Fibroblast of skin of right quadriceps (primary cell): ENCODE measurements around the gene MOB1B.
"Not testable (repeated sequence)": the region's sequence is repeated elsewhere in the genome, so short reads cannot be mapped to it uniquely, and the experiment has no call there.

Experiments used
- DNase-seq: peaks from one replicate; pipeline ENCODE4 v3.0.0-alpha.2; 2013

Gene MOB1B

GRCh38 chr4:70958681-70959080, 56.5 kb downstream of the MOB1B start:
- DNase-seq = peak; percentile 81

- no peak for DNase-seq
These were observed 66.9 kb downstream of the MOB1B start for GRCh38 chr4:70969076-70969475.

- DNase-seq = no peak
These were observed 74.1 kb downstream of the MOB1B start for GRCh38 chr4:70976252-70976651.

GRCh38 chr4:70979445-70980008, 77.4 kb downstream of the MOB1B start:
- DNase-seq = no peak

GRCh38 chr4:70980196-70980595, 78.0 kb downstream of the MOB1B start:
- DNase-seq = no peak

GRCh38 chr4:70984106-70984505, 81.9 kb downstream of the MOB1B start:
- DNase-seq = no peak

GRCh38 chr4:70984589-70984988, 82.4 kb downstream of the MOB1B start:
- DNase-seq = no peak

- no peak for DNase-seq
These were observed 89.4 kb downstream of the MOB1B start for GRCh38 chr4:70991596-70991995.

GRCh38 chr4:70992391-70992881, 90.3 kb downstream of the MOB1B start:
- no peak for DNase-seq

GRCh38 chr4:70993181-70994068, 91.3 kb downstream of the MOB1B start, which contains the start of gene DCK:
DCK (plus strand) TSS chr4:70993649; CDS start chr4:70993836, 187 bp downstream.
- DNase-seq = peak; percentile 89

- DNase-seq = no peak
These were observed 91.8 kb downstream of the MOB1B start for GRCh38 chr4:70994069-70994366.

GRCh38 chr4:70994387-70995099, 92.4 kb downstream of the MOB1B start:
- no peak for DNase-seq

- no peak for DNase-seq
These were observed 93.8 kb downstream of the MOB1B start for GRCh38 chr4:70996018-70996360.

- DNase-seq = no peak
These were observed 94.9 kb downstream of the MOB1B start for GRCh38 chr4:70997036-70997435.

- no peak for DNase-seq
These were observed 95.4 kb downstream of the MOB1B start for GRCh38 chr4:70997546-70997945.

- DNase-seq = not testable (repeated sequence)
These were observed 97.5 kb downstream of the MOB1B start for GRCh38 chr4:70999639-71000038.

GRCh38 chr4:71001363-71001762, 99.2 kb downstream of the MOB1B start:
- DNase-seq = not testable (repeated sequence)

GRCh38 chr4:71004281-71004851, 102.2 kb downstream of the MOB1B start:
- DNase-seq = no peak

GRCh38 chr4:71005025-71005424, 102.9 kb downstream of the MOB1B start:
- DNase-seq = not testable (repeated sequence)

GRCh38 chr4:71006203-71006907, 104.2 kb downstream of the MOB1B start:
- no peak for DNase-seq

- DNase-seq = no peak
These were observed 106.0 kb downstream of the MOB1B start for GRCh38 chr4:71008196-71008595.

- DNase-seq = peak; percentile 72
These were observed 106.9 kb downstream of the MOB1B start for GRCh38 chr4:71009086-71009485.
